Right lobe of liver (tissue), 6 donors: ENCODE results near the gene LRRC8E. TPM values are rescaled to one million over a fixed set of nuclear protein-coding genes. Genes with fewer than 3 reads are reported as not detected.
A peak's percentile ranks its signal among the peaks of the same experiment; 100 is the strongest.

Source experiments
- ATAC-seq, 4 donors: fragments of 200-7000 bp; cut with Tn5 transposase; one replicate each; pipeline ENCODE4 v1.9.1; 2020; ENCODE audit warnings: mild to moderate bottlenecking in 4 of 4, moderate library complexity in 4 of 4
- DNase-seq, 3 donors: peaks; one replicate each; pipeline ENCODE4 v3.0.0-alpha.2; 2020
- H3K27ac ChIP-seq, 3 donors: fragments of 200-600 bp; one replicate each; pipeline ENCODE4 v1.8.0; 2022
- H3K27me3 ChIP-seq, 2 donors: fragments of 200-600 bp; one replicate each; pipeline ENCODE4 v1.8.0; 2022
- H3K36me3 ChIP-seq, 4 donors: fragments of 200-600 bp; sonication (generic) in 1 of 4; one replicate each; pipeline versions ENCODE4 v1.5.1 to v1.8.0; 2017 to 2022; ENCODE audit warnings: control low read depth in 1 of 4
- H3K4me1 ChIP-seq, 4 donors: fragments of 200-600 bp; sonication (generic) in 1 of 4; one replicate each; pipeline versions ENCODE4 v1.5.1 to v1.8.0; 2017 to 2022; ENCODE audit warnings: control low read depth in 1 of 4
- H3K4me3 ChIP-seq, 3 donors: fragments of 200-600 bp; one replicate each; pipeline ENCODE4 v1.8.0; 2022
- H3K9me3 ChIP-seq, 4 donors: fragments of 200-600 bp; sonication (generic) in 1 of 4; one replicate each; pipeline versions ENCODE4 v1.5.1 to v1.8.0; 2017 to 2022; ENCODE audit warnings: control low read depth in 1 of 4
- POLR2A ChIP-seq: fragments of 450-650 bp; IDR thresholded peaks from one replicate; pipeline ENCODE4 v1.6.1; 2017; ENCODE audit warnings: antibody characterized with exemption, mild to moderate bottlenecking
- WGBS: methylation state at CpG from one replicate; pipeline ENCODE4 v1.1.6; 2018; ENCODE audit warnings: low coverage, low lambda C conversion rate; ENCODE audit not compliant: insufficient coverage; ENCODE audit errors: missing lambda C conversion rate; 5-methylcytosine and 5-hydroxymethylcytosine counted together
- intact Hi-C, 2 donors: fragments of 100-400 bp; cut with DNase I; formaldehyde crosslinking; loops; one replicate each; pipeline versions ENCODE4 v1.11.2 to v1.14.1; 2022
- total RNA-seq, 6 experiments: library from RNA; depleted of rRNA in 2 of 6; stranded (reverse); fragments of >200 nt in 2 of 6; fragmentation: NEBNext Ultra II Directional in 3 of 6; extraction: Animal tissue kit (Norgen Biotek cat#: 25700) in 3 of 6; gene quantifications; one replicate each; pipeline versions ENCODE4 v1.1.0 to v1.2.4, GENCODE V29; 2016 to 2023
- TF ChIP-seq, protein P1 (sequence below), 4 donors: fragments of 200-600 bp in 3 of 4; fragments of 450-650 bp in 1 of 4; IDR thresholded peaks; one replicate each; pipeline versions ENCODE4 v1.5.1 to v1.8.0; 2016 to 2022; ENCODE audit warnings: antibody characterized with exemption in 4 of 4, mild to moderate bottlenecking in 2 of 4
- donor health status: DM: no; HTN: yes; CAD: no.
- donor health status: DM: no; HTN: no; CAD: no.
- donor health status: DM: no; HTN: no; CAD: no.
- donor health status: DM: no; HTN: yes; CAD: no.
- donor health status: DM: no; HTN: yes; CAD: no.

LRRC8E gene
- total RNA-seq, 6 experiments from 2014 or later: 1.5 to 9.6 (median 3.5) TPM

- Histone ChIP-seq H3K4me3 (no peak overlapping the region), H3K36me3 (no peaks in the 10 kb centered on the region), H3K9me3 (no peaks in the 10 kb centered on the region), H3K4me1 (no peaks in the 10 kb centered on the region), H3K27ac (no peak overlapping the region), H3K27me3 (no peaks in the 10 kb centered on the region)
- ATAC-seq (no peak), DNase-seq (no peak)
- no peak for TF ChIP-seq POLR2A
- TF ChIP-seq, protein P1, sequence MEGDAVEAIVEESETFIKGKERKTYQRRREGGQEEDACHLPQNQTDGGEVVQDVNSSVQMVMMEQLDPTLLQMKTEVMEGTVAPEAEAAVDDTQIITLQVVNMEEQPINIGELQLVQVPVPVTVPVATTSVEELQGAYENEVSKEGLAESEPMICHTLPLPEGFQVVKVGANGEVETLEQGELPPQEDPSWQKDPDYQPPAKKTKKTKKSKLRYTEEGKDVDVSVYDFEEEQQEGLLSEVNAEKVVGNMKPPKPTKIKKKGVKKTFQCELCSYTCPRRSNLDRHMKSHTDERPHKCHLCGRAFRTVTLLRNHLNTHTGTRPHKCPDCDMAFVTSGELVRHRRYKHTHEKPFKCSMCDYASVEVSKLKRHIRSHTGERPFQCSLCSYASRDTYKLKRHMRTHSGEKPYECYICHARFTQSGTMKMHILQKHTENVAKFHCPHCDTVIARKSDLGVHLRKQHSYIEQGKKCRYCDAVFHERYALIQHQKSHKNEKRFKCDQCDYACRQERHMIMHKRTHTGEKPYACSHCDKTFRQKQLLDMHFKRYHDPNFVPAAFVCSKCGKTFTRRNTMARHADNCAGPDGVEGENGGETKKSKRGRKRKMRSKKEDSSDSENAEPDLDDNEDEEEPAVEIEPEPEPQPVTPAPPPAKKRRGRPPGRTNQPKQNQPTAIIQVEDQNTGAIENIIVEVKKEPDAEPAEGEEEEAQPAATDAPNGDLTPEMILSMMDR (IDR thresholded peaks at IDR 0.05): no peak
- WGBS: 94% methylated on average over 9 of the region's 20 CpGs
- intact Hi-C loops: loop anchor here in 1 of 2 donors (5.0 kb wide), 1 partner anchor 62 kb away; no protein-coding TSS in a partner anchor
Observed at GRCh38 chr19:7845390-7846154, 42.7 kb upstream of the LRRC8E start.

DNA sequence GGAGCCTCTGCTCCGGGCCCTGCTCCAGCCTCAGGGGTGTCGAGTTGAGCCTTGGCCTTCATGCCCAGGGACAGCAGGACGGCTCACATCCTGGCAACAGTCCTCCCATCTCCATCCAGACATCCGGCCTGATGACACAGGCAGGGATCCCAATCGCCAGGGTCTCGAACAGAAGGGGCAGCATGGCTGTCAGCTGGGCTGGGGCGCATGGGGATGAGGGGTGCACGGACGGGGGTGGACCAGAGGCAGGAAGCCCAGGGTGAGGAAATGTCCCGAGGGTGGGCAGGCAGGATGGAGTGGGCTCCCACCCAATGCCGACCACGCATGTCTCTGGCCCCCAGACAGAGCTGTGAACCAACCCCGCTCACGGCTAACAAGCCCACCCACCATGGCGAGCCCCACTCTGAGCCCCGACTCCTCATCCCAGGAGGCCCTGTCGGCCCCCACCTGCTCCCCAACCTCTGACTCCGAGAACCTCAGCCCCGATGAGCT lies 42.1 kb upstream of the LRRC8E start:
- intact Hi-C loops: loop anchor here in 1 of 2 donors (5.0 kb wide), 1 partner anchor 61 kb away; no protein-coding TSS in a partner anchor
- Histone ChIP-seq H3K4me1 (no peaks in the 10 kb centered on the region), H3K9me3 (no peaks in the 10 kb centered on the region), H3K4me3 (no peak overlapping the region), H3K36me3 (no peaks in the 10 kb centered on the region), H3K27ac (no peak overlapping the region), H3K27me3 (no peaks in the 10 kb centered on the region)
- DNase-seq (no peak), ATAC-seq (no peak)
- TF ChIP-seq POLR2A: no peak
- 60% methylated on average over 1 of the region's 19 CpGs for WGBS

DNA sequence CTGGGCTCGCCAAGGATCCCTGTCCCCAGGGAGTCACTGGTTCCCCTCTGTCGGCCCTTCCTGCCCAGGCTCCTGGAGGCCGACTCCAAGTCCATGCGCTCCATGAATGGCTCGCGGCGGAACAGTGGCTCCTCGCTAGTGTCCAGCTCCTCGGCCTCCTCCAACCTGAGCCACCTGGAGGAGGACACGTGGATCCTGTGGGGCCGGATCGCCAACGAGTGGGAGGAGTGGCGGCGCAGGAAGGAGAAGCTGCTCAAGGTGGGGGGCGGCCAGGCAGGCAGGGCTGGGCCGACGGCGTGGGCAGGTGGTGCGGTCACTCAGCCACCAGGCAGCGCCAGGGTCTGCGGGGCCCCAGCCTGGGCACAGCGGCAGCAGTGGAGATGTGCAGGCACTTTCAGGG lies 40.6 kb upstream of the LRRC8E start:
- Histone ChIP-seq H3K4me3 (no peak overlapping the region), H3K4me1 (no peaks in the 10 kb centered on the region), H3K9me3 (no peaks in the 10 kb centered on the region), H3K36me3 (no peaks in the 10 kb centered on the region), H3K27ac (no peak overlapping the region), H3K27me3 (no peaks in the 10 kb centered on the region)
- no peak for TF ChIP-seq POLR2A
- TF ChIP-seq, protein P1 (IDR thresholded peaks at IDR 0.05): no peak
- ATAC-seq (no peak), DNase-seq (no peak)
- 93% methylated on average over 13 of the region's 23 CpGs for WGBS
- intact Hi-C loops: loop anchor here in 1 of 2 donors (5.0 kb wide), 1 partner anchor 60 kb away; no protein-coding TSS in a partner anchor

DNA sequence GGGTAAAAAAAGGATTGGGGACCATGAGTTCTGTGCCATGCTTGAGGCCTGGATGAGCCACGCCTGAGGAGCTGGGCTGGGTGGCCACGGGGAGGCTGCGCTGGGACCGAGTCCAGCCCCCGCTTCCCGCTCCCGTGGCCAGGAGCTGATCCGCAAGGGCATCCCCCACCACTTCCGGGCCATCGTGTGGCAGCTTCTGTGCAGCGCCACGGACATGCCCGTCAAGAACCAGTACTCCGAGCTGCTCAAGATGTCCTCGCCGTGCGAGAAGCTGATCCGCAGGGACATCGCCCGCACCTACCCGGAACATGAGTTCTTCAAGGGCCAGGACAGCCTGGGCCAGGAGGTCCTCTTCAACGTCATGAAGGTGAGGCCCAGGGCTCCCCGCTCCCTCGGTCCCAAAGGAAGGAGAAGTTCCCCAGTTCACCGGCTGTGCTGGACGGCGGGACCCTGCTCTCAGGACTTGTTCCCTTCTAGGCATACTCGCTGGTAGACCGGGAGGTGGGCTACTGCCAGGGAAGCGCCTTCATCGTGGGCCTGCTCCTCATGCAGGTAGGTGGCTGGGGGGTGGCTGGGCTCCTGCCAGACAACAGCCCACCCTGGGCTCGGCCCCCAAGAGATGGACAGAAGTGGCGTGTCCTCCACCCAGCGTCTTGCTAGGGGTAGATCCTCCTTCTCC lies 39.4 kb upstream of the LRRC8E start:
- Histone ChIP-seq H3K27ac (no peak overlapping the region), H3K36me3 (no peaks in the 10 kb centered on the region), H3K27me3 (no peaks in the 10 kb centered on the region), H3K4me1 (peaks cover 0 to 7% (median 3%) of the 10 kb centered on the region in 4 donors), H3K4me3 (no peak overlapping the region), H3K9me3 (no peaks in the 10 kb centered on the region)
- 75% methylated on average over 2 of the region's 34 CpGs for WGBS
- TF ChIP-seq, protein P1 (IDR thresholded peaks at IDR 0.05): no peak
- TF ChIP-seq POLR2A: no peak
- ATAC-seq (no peak), DNase-seq (peak in 2 of 3 donors; percentile 41 to 55)
- intact Hi-C loops: loop anchor here in 1 of 2 donors (5.0 kb wide), 1 partner anchor 58 kb away; no protein-coding TSS in a partner anchor
